Measurements from ENCODE around the gene LRRC3.

LRRC3 gene

GRCh38 chr21:44421901-44422840 is 33.1 kb upstream of the LRRC3 start:
- TF ChIP-seq FOXM1 (IDR thresholded peaks at IDR 0.05; ENCODE audit: borderline replicate concordance, low read depth) (no peak), TAF1 (IDR thresholded peaks at IDR 0.05; ENCODE audit: low read depth) (no peak), USF1 (IDR thresholded peaks at IDR 0.05) (no peak), MAX (IDR thresholded peaks at IDR 0.05) (no peak), TEAD4 (IDR thresholded peaks at IDR 0.05) (no peak), EP300 (IDR thresholded peaks at IDR 0.05; ENCODE audit: borderline replicate concordance) (no peak), YY1 (IDR thresholded peaks at IDR 0.05; ENCODE audit: low read depth) (no peak), CREB1 (IDR thresholded peaks at IDR 0.05; ENCODE audit: low read depth) (no peak), TCF12 (IDR thresholded peaks at IDR 0.05; ENCODE audit: low read depth) (no peak), ZBTB7A (IDR thresholded peaks at IDR 0.05; ENCODE audit: low read depth) (no peak)

- no peak for TF ChIP-seq MAX (IDR thresholded peaks at IDR 0.05)
- TF ChIP-seq NFIC (IDR thresholded peaks at IDR 0.05), result no peak
- no peak for TF ChIP-seq USF1 (IDR thresholded peaks at IDR 0.05)
- TF ChIP-seq TEAD4 (IDR thresholded peaks at IDR 0.05), result no peak
- no peak for TF ChIP-seq FOXM1 (IDR thresholded peaks at IDR 0.05; ENCODE audit: borderline replicate concordance, low read depth)
- TF ChIP-seq TCF12 (IDR thresholded peaks at IDR 0.05; ENCODE audit: low read depth), result no peak
- TF ChIP-seq CEBPB (IDR thresholded peaks at IDR 0.05), result no peak
- no peak for TF ChIP-seq EGR1 (IDR thresholded peaks at IDR 0.05)
- no peak for TF ChIP-seq RAD21 (IDR thresholded peaks at IDR 0.05; ENCODE audit: low read depth)
- TF ChIP-seq REST (IDR thresholded peaks at IDR 0.05; ENCODE audit: low read depth), result no peak
- no peak for TF ChIP-seq CREB1 (IDR thresholded peaks at IDR 0.05; ENCODE audit: low read depth)
- no peak for TF ChIP-seq TAF1 (IDR thresholded peaks at IDR 0.05; ENCODE audit: low read depth)
- TF ChIP-seq EP300 (IDR thresholded peaks at IDR 0.05; ENCODE audit: borderline replicate concordance), result no peak
- TF ChIP-seq ZBTB7A (IDR thresholded peaks at IDR 0.05; ENCODE audit: low read depth), result no peak
- TF ChIP-seq YY1 (IDR thresholded peaks at IDR 0.05; ENCODE audit: low read depth), result no peak
These were observed 31.9 kb upstream of the LRRC3 start for GRCh38 chr21:44423312-44423821.

GRCh38 chr21:44423941-44424607 is 31.2 kb upstream of the LRRC3 start:
- TF ChIP-seq EP300 (IDR thresholded peaks at IDR 0.05; ENCODE audit: borderline replicate concordance) (no peak), YY1 (IDR thresholded peaks at IDR 0.05; ENCODE audit: low read depth) (no peak), TEAD4 (IDR thresholded peaks at IDR 0.05) (no peak), NFIC (IDR thresholded peaks at IDR 0.05) (no peak), ZBTB7A (IDR thresholded peaks at IDR 0.05; ENCODE audit: low read depth) (no peak)

GRCh38 chr21:44424608-44425306 is 30.6 kb upstream of the LRRC3 start:
- TF ChIP-seq EGR1 (IDR thresholded peaks at IDR 0.05), result peak; percentile 31; the same call in 1 of the 2 replicates
- TF ChIP-seq RAD21 (IDR thresholded peaks at IDR 0.05; ENCODE audit: low read depth), result no peak
- TF ChIP-seq ZBTB7A (IDR thresholded peaks at IDR 0.05; ENCODE audit: low read depth), result peak; percentile 65; the same call in 1 of the 2 replicates

- TF ChIP-seq CREB1 (IDR thresholded peaks at IDR 0.05; ENCODE audit: low read depth) (no peak), TCF12 (IDR thresholded peaks at IDR 0.05; ENCODE audit: low read depth) (peak; percentile 45; the same call in 1 of the 2 replicates), USF1 (IDR thresholded peaks at IDR 0.05) (peak; percentile 66; the same call in 1 of the 2 replicates), YY1 (IDR thresholded peaks at IDR 0.05; ENCODE audit: low read depth) (0 out of 2 replicates have a peak, but pooled peaks have one; percentile 40), TAF1 (IDR thresholded peaks at IDR 0.05; ENCODE audit: low read depth) (peak; percentile 70), MAX (IDR thresholded peaks at IDR 0.05) (peak; percentile 74)
These were observed 29.9 kb upstream of the LRRC3 start for GRCh38 chr21:44425307-44425894.
